Measurements from ENCODE around the gene MRPL20.
"Not testable (repeated sequence)": the region's sequence is repeated elsewhere in the genome, so short reads cannot be mapped to it uniquely, and the experiment has no call there.

MRPL20 gene

DNA sequence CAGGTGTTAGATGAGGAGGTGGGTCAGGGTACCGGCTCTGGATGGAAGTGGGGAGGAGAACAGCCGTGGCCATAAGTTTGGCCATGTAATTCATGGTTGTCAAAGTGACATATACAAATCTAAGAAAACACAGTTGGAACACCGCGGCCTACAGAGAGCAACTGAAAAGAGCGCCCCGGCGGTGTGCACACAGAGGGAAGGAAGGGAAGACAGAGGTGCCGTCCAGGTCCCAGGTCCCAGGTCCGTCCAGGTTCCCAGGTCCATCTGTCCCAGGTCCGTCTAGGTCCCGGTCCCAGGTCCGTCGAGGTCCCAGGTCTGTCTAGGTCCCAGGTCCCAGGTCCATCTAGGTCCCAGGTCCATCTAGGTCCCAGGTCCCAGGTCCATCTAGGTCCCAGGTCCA, 4.5 kb upstream of the MRPL20 start:
- no peak for DNase-seq

DNA sequence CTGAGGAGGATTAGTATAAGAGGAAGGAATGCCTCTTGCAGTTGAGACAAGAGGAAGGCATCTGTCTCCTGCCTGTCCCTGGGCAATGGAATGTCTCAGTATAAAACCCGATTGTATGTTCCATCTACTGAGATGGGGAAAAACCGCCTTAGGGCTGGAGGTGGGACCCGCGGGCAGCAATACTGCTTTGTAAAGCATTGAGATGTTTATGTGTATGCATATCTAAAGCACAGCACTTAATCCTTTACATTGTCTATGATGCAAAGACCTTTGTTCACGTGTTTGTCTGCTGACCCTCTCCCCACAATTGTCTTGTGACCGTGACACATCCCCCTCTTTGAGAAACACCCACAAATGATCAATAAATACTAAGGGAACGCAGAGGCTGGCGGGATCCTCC, 3.1 kb upstream of the MRPL20 start:
- DNase-seq: not testable (repeated sequence)

More for the DNA sequence above, 4.5 kb upstream of the MRPL20 start:
- no peak for TF ChIP-seq POLR2A (IDR thresholded peaks at IDR 0.05; ENCODE audit: low read length)
- no peak for TF ChIP-seq GATA1 (IDR thresholded peaks at IDR 0.05; ENCODE audit: low read depth, low read length)

DNA sequence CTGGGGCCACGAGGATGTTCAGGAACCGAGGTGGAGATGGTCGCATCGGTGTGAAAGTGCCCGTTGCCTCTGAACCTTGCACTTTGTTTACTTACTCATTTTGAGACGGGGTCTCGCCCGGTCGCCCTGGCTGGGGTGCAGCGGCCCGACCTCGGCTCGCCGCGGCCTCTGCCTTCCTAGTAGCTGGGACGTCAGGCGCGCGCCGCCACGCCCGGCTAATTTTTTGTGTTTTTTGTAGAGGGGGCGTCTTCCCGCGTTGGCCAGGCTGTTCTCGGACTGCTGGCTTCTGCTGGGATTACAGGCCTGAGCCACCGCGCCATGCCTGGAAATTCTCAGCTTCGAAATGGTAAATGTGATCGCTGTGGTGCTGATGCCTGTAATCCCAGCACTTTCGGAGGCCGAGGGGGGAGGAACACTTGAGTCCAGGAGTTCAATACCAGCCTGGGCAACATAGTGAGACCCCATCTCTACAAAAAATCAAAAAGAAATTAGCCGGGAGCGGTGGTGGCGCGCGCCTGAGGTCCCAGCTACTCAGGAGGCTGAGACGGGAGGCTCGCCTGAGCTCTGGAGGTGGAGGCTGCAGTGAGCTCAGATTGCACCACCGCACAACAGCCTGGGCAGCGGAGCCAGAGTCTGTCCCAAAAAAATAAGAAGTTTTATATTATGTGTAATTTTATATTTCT, 684 bp upstream of the MRPL20 start:
- peak; percentile 70 to 75 for DNase-seq
- TF ChIP-seq GATA1 (IDR thresholded peaks at IDR 0.05; ENCODE audit: low read depth, low read length) (no peak), POLR2A (IDR thresholded peaks at IDR 0.05; ENCODE audit: low read length) (no peak)

DNA sequence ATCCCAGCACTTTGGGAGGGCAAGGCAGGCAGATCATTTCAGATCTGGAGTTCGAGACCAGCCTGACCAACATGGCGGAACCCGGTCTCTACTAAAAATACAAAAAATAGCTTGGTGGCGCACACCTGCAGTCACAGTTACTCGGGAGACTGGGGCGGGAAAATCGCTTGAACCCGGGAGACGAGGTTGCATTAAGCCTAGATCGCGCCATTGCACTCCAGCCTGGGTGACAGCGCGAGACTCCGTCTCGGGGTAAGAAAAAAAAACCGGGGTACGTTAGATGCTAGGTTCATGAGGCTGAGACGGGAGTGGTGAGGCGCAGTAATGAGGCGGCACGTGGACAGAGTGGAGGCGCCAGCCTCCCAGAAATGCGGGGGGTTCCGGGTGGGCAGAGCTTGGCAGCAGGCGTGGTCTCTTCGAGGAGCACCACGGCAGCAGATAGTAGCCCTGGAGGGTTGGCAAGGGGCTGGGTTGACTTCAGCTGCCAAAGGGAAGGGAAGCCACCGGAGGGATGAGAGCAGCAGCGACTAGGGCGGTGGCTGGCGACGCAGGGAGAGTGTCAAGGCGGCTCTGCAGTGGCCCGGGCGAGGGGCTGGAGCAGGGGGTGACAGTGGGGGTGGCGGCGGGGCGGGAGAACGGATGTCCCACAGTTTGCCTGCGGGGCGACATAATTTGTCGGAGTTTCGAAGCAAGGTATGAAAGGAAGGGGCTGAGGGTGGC, 832 bp downstream of the MRPL20 start:
- no peak for TF ChIP-seq GATA1 (IDR thresholded peaks at IDR 0.05; ENCODE audit: low read depth, low read length)
- no peak for TF ChIP-seq POLR2A (IDR thresholded peaks at IDR 0.05; ENCODE audit: low read length)
- peak; percentile 48 to 49 for DNase-seq

DNA sequence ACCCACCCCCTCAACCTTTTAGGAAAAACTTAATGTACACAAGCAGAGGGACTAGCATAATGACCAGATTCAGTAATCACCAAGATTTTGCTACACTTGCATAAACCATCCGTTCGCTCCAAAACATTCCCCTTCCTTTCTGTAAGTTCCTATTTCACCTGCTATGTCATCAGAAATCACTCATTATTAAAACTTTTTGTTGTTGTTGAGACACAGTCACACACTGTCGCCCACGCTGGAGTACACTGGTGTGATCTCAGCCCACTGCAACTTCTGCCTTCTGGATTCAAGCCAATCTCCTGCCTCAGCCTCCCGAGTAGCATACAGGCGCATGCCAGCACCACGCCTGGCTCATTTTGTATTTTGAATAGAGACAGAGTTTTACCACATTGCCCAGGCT, 3.4 kb downstream of the MRPL20 start:
- no peak for DNase-seq
- TF ChIP-seq GATA1 (IDR thresholded peaks at IDR 0.05; ENCODE audit: low read depth, low read length) (no peak), POLR2A (IDR thresholded peaks at IDR 0.05; ENCODE audit: low read length) (peak; percentile 19)

DNA sequence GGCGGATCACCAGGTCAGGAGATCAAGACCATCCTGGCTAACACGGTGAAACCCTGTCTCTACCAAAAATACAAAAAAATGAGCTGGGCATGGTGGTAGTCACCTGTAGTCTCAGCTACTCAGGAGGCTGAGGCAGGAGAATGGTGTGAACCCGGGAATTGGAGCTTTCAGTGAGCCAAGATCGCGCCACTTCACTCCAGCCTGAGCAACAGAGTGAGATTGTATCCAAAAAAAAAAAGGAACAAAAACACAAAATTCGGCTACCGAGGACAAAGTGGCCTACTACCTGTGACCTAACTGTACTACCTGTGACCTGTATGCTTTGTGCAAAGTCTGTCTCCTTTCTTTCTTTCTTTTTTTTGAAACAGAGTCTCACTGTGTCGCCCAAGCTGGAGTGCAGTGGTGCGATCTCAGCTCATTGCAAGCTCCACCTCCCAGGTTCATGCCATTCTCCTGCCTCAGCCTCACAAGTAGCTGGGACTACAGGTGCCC, 4.1 kb downstream of the MRPL20 start:
- DNase-seq: not testable (repeated sequence)

DNA sequence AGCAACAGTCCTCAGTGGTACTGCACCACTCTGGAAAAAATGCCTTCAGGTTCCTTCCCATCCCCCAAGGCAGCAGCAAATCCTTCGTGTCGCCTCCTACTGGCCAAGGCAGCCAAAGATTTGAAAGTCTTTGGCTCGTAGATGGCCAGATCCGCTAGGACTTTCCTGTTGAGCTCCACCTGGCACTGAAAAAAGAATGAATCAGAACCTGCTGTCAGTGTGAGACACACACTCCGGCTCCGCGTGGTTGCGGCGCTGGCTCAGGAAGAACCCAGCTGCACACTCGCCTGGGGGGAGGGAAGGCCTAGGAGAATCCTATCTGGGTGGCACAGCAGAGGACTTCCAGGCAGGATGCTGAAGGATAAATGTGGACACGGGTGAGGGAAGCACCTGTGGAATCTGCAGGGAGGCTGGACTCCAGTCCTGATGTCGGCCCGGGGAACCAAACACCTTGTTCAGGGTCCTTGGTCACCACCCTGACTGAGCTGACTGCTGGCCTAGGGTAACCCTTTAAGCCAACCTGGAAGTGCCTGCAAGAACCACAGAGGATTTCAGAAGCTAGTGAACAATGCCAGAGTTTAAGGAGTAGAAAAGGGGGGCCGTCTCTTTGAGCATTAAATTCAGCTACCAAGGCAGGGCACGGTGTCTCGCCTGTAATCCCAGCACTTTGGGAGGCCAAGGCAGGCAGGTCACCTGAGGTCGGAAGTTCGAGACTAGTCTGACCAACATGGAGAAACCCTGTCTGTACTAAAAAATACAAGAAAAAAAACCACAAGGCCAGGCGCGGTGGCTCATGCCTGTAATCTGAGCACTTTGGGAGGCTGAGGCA, 4.8 kb downstream of the MRPL20 start:
- DNase-seq: peak; percentile 58 to 68
- TF ChIP-seq POLR2A (IDR thresholded peaks at IDR 0.05; ENCODE audit: low read length): no peak
- no peak for TF ChIP-seq GATA1 (IDR thresholded peaks at IDR 0.05; ENCODE audit: low read depth, low read length)

DNA sequence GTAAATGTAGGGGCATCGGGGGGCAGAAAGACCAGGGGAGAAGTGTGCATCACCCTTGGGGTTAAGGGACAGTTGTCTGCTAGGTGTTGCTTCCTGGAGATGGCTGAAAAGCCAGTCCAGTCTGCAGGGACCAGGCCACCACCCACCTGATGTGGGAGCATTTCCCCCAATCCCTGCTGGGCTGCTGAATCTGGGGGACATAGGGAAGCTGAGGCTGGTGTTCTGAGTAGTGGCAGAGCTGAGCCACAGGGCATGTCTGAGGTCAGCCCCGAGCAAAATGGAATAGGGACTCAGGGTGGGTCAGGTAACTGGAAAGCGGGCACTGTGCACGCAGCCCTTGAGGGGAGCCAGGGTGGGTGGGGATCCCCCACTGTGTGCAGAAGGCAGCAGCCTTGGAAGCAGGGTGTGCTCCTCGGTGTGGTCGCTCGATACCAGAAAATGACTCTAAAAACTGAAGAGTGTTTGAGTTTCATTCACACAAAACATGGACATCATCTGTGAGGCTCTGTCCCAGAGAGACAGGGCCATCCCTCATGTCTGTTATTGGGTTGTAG, 5.6 kb downstream of the MRPL20 start:
- TF ChIP-seq POLR2A (IDR thresholded peaks at IDR 0.05; ENCODE audit: low read length) (peak; percentile 42), GATA1 (IDR thresholded peaks at IDR 0.05; ENCODE audit: low read depth, low read length) (no peak)

DNA sequence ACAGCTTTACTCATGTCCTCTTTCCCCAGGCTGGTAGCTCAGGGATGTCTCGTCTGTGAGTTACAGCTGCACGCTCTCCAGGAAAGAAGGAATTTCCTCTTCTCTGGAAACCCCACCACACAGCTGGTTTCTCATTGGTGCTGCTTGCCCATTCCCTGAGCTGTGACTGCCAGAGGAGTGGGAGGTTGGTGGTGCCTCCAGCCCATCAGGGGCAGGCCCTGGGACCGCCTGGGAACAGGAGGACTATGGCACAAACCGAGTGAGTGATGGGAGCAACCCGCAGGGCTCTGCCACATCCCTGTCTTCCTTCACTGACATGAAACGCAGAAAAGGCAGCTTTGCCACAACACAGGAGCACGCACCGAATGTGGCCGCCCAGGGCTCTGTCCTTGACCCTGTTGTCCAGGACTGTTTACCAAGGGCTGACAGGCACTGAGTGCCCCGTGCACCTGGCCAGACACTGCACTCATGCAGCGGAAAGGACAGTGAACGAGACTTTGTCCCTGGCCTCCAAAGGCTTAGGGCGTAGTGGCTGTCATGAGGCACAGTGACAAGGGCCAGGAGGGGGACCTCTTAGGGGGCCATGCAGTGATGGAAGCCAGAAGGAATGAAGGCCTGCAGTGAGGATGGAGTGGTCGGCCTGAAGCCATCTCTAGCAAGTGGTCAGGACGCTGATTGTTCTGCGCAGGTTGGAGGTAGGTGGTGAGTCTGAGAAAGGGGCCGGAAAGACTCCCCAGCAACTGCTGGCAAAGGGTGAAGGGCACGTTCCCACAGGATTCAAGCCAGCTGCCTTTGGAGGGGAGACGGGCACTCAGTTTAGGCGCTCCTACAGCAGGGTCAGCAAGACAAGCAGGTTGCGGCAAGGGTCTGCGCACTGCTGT, 6.3 kb downstream of the MRPL20 start:
- no peak for TF ChIP-seq POLR2A (IDR thresholded peaks at IDR 0.05; ENCODE audit: low read length)
- no peak for TF ChIP-seq GATA1 (IDR thresholded peaks at IDR 0.05; ENCODE audit: low read depth, low read length)
- no peak for DNase-seq

More for the DNA sequence above, 5.6 kb downstream of the MRPL20 start:
- no peak for DNase-seq

DNA sequence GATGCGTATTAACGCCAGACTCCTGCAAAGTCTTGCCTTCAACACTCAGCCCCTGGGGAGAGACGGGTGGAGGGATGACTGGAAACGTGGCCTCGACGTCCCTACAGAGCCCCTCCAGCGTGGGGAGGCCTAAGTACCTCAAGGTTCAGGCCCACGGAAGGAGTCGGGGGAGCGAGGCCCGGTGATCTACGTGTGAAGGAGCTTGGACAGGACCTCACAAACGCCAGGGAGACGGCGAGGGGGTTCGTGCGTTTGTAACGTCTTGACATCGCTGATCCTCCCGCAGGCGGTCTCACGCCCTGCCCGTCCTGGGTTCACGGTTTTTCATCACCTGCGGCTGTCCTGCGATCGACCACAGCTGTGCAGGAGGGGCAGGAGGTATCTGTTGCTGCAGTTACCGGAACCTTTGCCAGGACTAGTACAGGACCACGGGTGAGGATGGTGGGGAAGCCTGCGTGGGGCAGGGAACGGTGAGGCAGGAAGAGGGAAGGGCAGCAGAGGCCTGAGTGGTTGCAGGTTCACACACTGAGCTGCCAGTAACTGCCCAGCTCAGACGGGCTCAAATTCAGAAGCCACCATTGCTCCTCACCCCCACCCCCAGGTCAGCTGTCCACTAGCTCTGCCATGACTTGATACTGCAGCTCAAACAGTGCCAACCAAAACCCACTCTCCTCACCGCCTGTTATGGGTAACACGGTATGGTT, 7.1 kb downstream of the MRPL20 start:
- DNase-seq: peak; percentile 70 to 75
- peak; percentile 64 for TF ChIP-seq POLR2A (IDR thresholded peaks at IDR 0.05; ENCODE audit: low read length)
- TF ChIP-seq GATA1 (IDR thresholded peaks at IDR 0.05; ENCODE audit: low read depth, low read length): no peak

DNA sequence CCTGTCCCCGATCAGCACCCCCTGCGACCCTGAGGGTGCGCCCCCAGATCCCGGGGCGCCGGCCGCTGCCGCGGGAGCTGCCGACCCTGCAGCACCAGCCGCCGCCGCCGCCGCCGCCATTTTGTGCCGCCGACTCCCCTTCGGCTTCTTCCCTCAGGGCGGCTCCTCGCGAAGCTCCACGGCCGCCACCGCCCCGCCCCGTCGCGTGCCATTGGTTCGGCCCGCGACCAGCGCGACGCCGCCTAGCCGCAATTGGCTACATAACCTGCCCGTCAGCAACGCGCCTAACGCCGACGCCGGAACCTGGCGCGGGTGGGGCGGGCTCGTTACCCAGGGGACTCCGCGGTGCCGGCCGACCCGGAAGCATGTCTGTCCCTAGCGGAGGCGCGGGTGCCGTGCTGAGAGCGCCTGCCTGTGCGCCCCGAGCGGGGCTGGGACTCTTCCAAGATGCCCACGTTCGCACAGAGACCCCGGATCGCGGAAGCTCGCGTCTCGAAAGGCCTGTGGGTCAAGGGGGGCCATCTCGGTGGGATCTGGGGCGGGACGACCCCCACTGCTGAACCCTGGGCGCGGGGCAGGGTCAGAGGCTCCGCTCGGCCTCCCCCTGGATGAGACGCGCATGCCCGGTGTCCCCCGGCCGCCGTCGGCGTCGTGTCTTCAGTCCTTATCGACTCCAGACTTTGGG, 7.8 kb downstream of the MRPL20 start, which contains the start of gene CCNL2:
CCNL2 (minus strand) TSS at position 149 of the 685 bp plus-strand sequence; CDS start at position 120, 29 bp downstream.
- peak; percentile 99 to 100 for DNase-seq
- TF ChIP-seq GATA1 (IDR thresholded peaks at IDR 0.05; ENCODE audit: low read depth, low read length): no peak
- peak; percentile 75 for TF ChIP-seq POLR2A (IDR thresholded peaks at IDR 0.05; ENCODE audit: low read length)

DNA sequence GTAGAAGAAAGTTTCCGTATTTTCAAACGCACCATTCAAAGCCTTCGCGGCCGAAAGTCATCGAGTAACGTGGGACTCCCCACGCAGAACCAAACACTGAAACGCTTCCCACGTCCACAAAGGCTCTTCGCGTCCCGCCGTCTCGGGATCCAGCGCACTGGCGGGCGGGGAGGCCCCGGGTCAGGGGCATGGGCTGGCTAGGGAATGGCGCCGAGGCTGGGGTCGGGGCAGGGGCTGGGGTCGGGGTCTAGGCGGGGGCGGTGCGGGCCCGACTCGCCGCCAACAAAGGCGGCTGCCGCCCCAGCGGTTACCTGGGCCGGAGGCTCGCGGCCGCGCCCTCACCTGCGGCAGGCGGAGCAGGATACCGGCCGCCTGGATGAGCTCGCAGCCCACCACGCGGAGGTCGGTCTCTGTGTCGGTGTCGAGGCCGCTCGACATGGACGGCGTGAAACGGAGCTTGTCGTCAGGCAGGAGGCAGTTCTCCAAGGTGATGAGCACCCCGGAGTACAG, 8.4 kb downstream of the MRPL20 start:
- peak; percentile 57 to 67 for DNase-seq
- TF ChIP-seq POLR2A (IDR thresholded peaks at IDR 0.05; ENCODE audit: low read length) (no peak), GATA1 (IDR thresholded peaks at IDR 0.05; ENCODE audit: low read depth, low read length) (no peak)

Data from erythroblast (primary cell).